Measurements from ENCODE around the gene SREBF1. TPM values are rescaled to one million over a fixed set of nuclear protein-coding genes. Genes with fewer than 3 reads are reported as not detected.

SREBF1 gene
- total RNA-seq, 1 experiment from 2014 or later: 360 TPM

DNA sequence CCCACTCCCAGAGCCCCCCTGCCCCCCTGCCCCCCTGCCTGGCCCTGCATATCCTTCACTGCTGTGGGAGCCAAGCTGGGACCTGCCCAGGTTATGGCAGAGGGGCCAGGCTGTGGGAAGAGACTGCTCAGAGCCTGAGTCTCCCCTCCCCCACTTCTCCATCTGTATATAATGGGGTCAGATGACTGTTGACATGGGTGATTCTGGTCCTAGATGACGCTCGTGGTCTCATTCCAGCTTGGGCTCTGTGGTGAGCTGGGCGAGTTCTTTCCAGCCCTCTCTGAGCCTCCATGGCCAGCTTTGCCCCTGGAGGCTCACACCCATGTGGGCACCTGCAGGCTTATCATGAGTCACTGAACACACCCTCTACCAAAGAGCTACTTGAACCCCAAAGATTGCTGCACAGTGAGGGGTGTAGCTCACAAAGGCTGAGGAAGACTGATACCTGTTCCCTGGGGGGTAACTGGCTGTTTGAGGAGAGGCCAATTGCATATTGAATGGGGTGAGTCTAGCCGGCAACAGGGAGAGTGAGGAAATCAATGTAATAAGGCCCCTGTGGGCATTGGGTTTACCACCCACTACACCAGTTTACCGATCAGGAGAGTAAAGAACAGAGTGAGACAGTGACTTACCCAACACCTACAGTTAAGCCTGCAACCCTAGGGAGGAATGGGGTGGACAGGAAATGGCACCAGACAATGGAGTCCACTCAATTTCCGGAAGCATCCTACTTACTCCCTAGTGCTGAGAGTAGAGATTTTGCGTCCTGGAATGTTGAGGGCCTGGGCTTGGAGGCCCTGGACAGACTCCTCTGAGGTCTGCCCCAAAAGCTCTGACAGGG lies 4.2 kb upstream of the SREBF1 start:
- Histone ChIP-seq H3K9me2 (ENCODE audit: insufficient read depth) (no peaks in the 10 kb centered on the region), H3K36me3 (ENCODE audit: low read depth) (no peaks in the 10 kb centered on the region), H2AFZ (no peak overlapping the region), H4K20me1 (ENCODE audit: insufficient read depth) (no peaks in the 10 kb centered on the region), H3K4me2 (peak overlapping the region; percentile 94), H3F3A (ENCODE audit: insufficient read depth, low read depth) (peaks cover 64% of the 10 kb centered on the region), H3K27me3 (ENCODE audit: insufficient read depth, low read depth) (no peaks in the 10 kb centered on the region), H3K79me2 (ENCODE audit: low read depth) (peaks cover 21% of the 10 kb centered on the region), H3K27ac (peak overlapping the region; percentile 99), H3K9me3 (ENCODE audit: insufficient read depth, low read depth) (no peaks in the 10 kb centered on the region), H3K4me1 (replicated peaks; ENCODE audit: insufficient read depth) (peaks cover 61% of the 10 kb centered on the region), H3K4me3 (peak overlapping the region; percentile 43; the same call in 1 of the 2 replicates)
- TF ChIP-seq, protein P1, sequence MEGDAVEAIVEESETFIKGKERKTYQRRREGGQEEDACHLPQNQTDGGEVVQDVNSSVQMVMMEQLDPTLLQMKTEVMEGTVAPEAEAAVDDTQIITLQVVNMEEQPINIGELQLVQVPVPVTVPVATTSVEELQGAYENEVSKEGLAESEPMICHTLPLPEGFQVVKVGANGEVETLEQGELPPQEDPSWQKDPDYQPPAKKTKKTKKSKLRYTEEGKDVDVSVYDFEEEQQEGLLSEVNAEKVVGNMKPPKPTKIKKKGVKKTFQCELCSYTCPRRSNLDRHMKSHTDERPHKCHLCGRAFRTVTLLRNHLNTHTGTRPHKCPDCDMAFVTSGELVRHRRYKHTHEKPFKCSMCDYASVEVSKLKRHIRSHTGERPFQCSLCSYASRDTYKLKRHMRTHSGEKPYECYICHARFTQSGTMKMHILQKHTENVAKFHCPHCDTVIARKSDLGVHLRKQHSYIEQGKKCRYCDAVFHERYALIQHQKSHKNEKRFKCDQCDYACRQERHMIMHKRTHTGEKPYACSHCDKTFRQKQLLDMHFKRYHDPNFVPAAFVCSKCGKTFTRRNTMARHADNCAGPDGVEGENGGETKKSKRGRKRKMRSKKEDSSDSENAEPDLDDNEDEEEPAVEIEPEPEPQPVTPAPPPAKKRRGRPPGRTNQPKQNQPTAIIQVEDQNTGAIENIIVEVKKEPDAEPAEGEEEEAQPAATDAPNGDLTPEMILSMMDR (conservative IDR thresholded peaks at IDR 0.05): no peak
- no peak for TF ChIP-seq EZH2 (IDR thresholded peaks at IDR 0.05; ENCODE audit: low read depth)
- intact Hi-C loops (cut with micrococcal nuclease; ENCODE audit: unreplicated experiment): loop anchor here (1.0 kb wide), 3 partner anchors 18 to 198 kb away; partner anchors contain the start of genes ATPAF2 and GID4
- ChIA-PET POLR2A (ENCODE audit: unreplicated experiment) (interaction anchor here (0.5 to 1.6 kb wide), 6 partner anchors 15 to 417 kb away, joined by 3 to 17 read pairs (median 4); no protein-coding TSS in a partner anchor), CTCF (interaction anchor here (0.6 to 2.1 kb wide), 4 partner anchors 14 to 78 kb away, joined by 3 to 9 read pairs (median 7); no protein-coding TSS in a partner anchor)
- BruUV-seq (replicated peaks): no TSS peak
- DNase-seq: peak; percentile 57 to 73

DNA sequence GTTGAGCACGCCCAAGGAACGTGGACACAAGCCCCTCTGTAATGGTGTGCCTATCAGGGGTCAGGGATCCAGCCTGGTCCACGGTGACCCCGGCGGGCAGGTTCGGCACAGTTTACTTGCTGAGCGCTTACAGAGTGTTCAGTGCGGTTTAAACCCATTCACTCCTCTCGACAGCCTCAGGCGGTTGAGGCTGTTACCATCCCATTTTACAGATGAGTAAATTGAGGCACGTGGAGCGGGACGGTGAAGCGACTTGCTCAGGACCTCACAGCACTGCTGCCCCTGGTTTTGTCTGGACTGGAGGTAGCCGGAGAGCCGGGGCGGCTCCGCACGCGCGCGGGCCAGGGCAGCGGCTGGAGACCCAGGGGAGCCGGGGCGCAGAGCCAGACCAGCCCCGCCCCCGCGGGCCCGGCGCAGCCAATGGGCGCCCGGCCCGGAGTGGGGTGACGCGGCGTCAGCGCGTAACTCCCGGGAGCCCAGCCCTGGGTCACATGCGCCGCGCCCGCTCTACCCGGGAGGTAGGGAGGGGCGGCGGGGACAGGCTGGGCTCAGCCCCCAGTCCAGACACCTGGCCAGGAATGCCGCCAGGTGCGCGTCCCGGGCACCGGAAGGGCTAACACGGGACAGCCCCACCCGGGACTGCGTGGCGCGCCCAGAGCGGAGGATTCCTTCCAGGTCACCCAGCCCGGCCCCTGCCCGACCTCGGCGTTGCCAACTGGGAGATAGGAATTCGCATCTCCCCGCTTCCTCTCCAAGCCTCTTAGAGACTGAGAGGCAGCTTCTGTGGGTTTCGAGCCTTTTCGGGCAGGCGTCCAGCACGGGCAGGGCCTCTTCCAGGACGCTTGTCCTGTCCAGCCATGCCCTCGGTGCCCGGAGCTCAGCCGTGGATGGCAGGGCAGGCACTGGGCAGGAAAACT lies 3.3 kb upstream of the SREBF1 start:
- intact Hi-C loops (cut with micrococcal nuclease; ENCODE audit: unreplicated experiment): loop anchor here (1.0 kb wide), 3 partner anchors 17 to 199 kb away; partner anchors contain the start of genes ATPAF2 and GID4
- Histone ChIP-seq H2AFZ (no peak overlapping the region), H3K4me2 (peak overlapping the region; percentile 94), H3K9me3 (ENCODE audit: insufficient read depth, low read depth) (no peaks in the 10 kb centered on the region), H3K36me3 (ENCODE audit: low read depth) (0 out of 2 replicates have a peak, but pooled peaks cover under 1% of the 10 kb centered on the region), H3K4me1 (replicated peaks; ENCODE audit: insufficient read depth) (peaks cover 67% of the 10 kb centered on the region), H3F3A (ENCODE audit: insufficient read depth, low read depth) (peaks cover 64% of the 10 kb centered on the region), H3K27me3 (ENCODE audit: insufficient read depth, low read depth) (no peaks in the 10 kb centered on the region), H4K20me1 (ENCODE audit: insufficient read depth) (peaks cover 9% of the 10 kb centered on the region), H3K27ac (peak overlapping the region; percentile 99), H3K79me2 (ENCODE audit: low read depth) (peaks cover 30% of the 10 kb centered on the region), H3K9me2 (ENCODE audit: insufficient read depth) (no peaks in the 10 kb centered on the region), H3K4me3 (peak overlapping the region; percentile 68)
- ChIA-PET POLR2A (ENCODE audit: unreplicated experiment) (interaction anchor here (0.7 to 2.0 kb wide), 5 partner anchors 14 to 132 kb away, joined by 3 to 17 read pairs (median 5); partner anchors contain the start of gene TOM1L2), CTCF (interaction anchor here (0.6 to 2.1 kb wide), 5 partner anchors 12 to 79 kb away, joined by 3 to 9 read pairs (median 6); no protein-coding TSS in a partner anchor)
- no TSS peak for BruUV-seq (replicated peaks)
- no peak for TF ChIP-seq EZH2 (IDR thresholded peaks at IDR 0.05; ENCODE audit: low read depth)
- TF ChIP-seq, protein P1 (conservative IDR thresholded peaks at IDR 0.05): no peak
- DNase-seq: peak; percentile 93 to 100
